Measurements from ENCODE around the gene FBRSL1.

- no peak for TF ChIP-seq CTCF (IDR thresholded peaks at IDR 0.05)
- no peak for TF ChIP-seq TAF1 (IDR thresholded peaks at IDR 0.05; ENCODE audit: borderline replicate concordance, low read depth, low read length)
- no peak for TF ChIP-seq POLR2AphosphoS5 (IDR thresholded peaks at IDR 0.05; ENCODE audit: low read depth, low read length)
Measured at GRCh38 chr12:132500142-132500855, 10.3 kb downstream of the FBRSL1 start.

Data from SK-N-SH (cell line).